C4-2B (cell line): Measurements from ENCODE around the gene KIAA0232.

Source experiments
- H3K27ac ChIP-seq: fragments of 450-650 bp; 2 replicates; pipeline ENCODE4 v1.5.1; 2017
- CTCF ChIP-seq: fragments of 450-650 bp; conservative IDR thresholded peaks from 2 replicates; pipeline ENCODE4 v1.5.1; 2017; ENCODE audit warnings: mild to moderate bottlenecking
- ZFX ChIP-seq: fragments of 450-650 bp; IDR thresholded peaks from 2 replicates; pipeline ENCODE4 v1.6.1; 2017

KIAA0232 gene

GRCh38 chr4:6758728-6759127 lies 23.8 kb upstream of the KIAA0232 start:
- no peak overlapping the region for H3K27ac ChIP-seq
- TF ChIP-seq ZFX (no peak), CTCF (no peak)

GRCh38 chr4:6760865-6761264 lies 21.7 kb upstream of the KIAA0232 start:
- no peak for TF ChIP-seq ZFX
- TF ChIP-seq CTCF = no peak
- no peak overlapping the region for H3K27ac ChIP-seq

GRCh38 chr4:6761649-6762615 lies 20.6 kb upstream of the KIAA0232 start:
- H3K27ac ChIP-seq = no peak overlapping the region
- TF ChIP-seq ZFX (no peak), CTCF (no peak)

GRCh38 chr4:6763330-6763851 lies 19.1 kb upstream of the KIAA0232 start:
- no peak for TF ChIP-seq ZFX
- TF ChIP-seq CTCF = no peak

GRCh38 chr4:6764976-6765620 lies 17.4 kb upstream of the KIAA0232 start:
- TF ChIP-seq ZFX (no peak), CTCF (no peak)
- no peak overlapping the region for H3K27ac ChIP-seq

More at GRCh38 chr4:6763330-6763851, 19.1 kb upstream of the KIAA0232 start:
- no peak overlapping the region for H3K27ac ChIP-seq

GRCh38 chr4:6765703-6766102 lies 16.8 kb upstream of the KIAA0232 start:
- TF ChIP-seq CTCF = no peak
- TF ChIP-seq ZFX = no peak
- H3K27ac ChIP-seq = no peak overlapping the region

- TF ChIP-seq CTCF = no peak
- H3K27ac ChIP-seq = no peak overlapping the region
Observed at GRCh38 chr4:6767386-6767747, 15.2 kb upstream of the KIAA0232 start.
